ENCODE results near the gene RPGRIP1. TPM values are rescaled to one million over a fixed set of nuclear protein-coding genes. Genes with fewer than 3 reads are reported as not detected.

The RPGRIP1 gene
- total RNA-seq, 1 experiment from 2014 or later: 0.07 TPM

GRCh38 chr14:21309238-21309636 lies 29.4 kb downstream of the RPGRIP1 start:
- H3K9me3 Mint-ChIP-seq: no peaks in the 10 kb centered on the region
- no peak for TF ChIP-seq CTCF (conservative IDR thresholded peaks at IDR 0.05)
- Histone ChIP-seq H3K27me3 (ENCODE audit: insufficient read depth, low read length) (no peaks in the 10 kb centered on the region), H3K79me2 (ENCODE audit: insufficient read depth, low read length) (no peaks in the 10 kb centered on the region), H3K9ac (ENCODE audit: extremely low read depth, insufficient read length, low read length) (peak overlapping the region; percentile 74), H3K4me1 (ENCODE audit: insufficient read depth, low read length) (0 out of 2 replicates have a peak, but pooled peaks cover 2% of the 10 kb centered on the region), H3K9me3 (ENCODE audit: control insufficient read depth, low read depth, low read length) (no peaks in the 10 kb centered on the region), H3T11ph (ENCODE audit: low read length) (no peak overlapping the region), H3K14ac (ENCODE audit: insufficient read depth, low read length) (peak overlapping the region; percentile 93), H3K27ac (ENCODE audit: insufficient read length, low read depth, low read length) (peak overlapping the region; percentile 76), H2AK5ac (ENCODE audit: insufficient read length, low read length) (peak overlapping the region; percentile 17), H3K23me2 (ENCODE audit: insufficient read length, low read depth, low read length, poor library complexity, severe bottlenecking) (peaks cover 3% of the 10 kb centered on the region), H2BK20ac (ENCODE audit: low read depth, low read length, poor library complexity, severe bottlenecking) (no peak overlapping the region), H4K8ac (replicated peaks; ENCODE audit: insufficient read length, low read depth, low read length) (no peak overlapping the region), H3K23ac (ENCODE audit: insufficient read length, low read depth, low read length) (no peak overlapping the region), H2BK12ac (ENCODE audit: insufficient read length, low read depth, low read length) (peak overlapping the region; percentile 85), H2BK120ac (ENCODE audit: low read depth, low read length, poor library complexity, severe bottlenecking) (no peak overlapping the region), H2BK5ac (ENCODE audit: insufficient read length, low read length) (peak overlapping the region; percentile 93), H4K5ac (ENCODE audit: insufficient read length, low read depth, low read length) (peak overlapping the region; percentile 98), H3K18ac (ENCODE audit: insufficient read length, low read depth, low read length) (peak overlapping the region; percentile 82), H3K79me1 (ENCODE audit: insufficient read depth, low read depth, low read length, poor library complexity, severe bottlenecking) (no peaks in the 10 kb centered on the region), H4K91ac (ENCODE audit: insufficient read length, low read depth, low read length) (no peak overlapping the region), H2BK15ac (ENCODE audit: low read depth, low read length) (no peak overlapping the region), H4K20me1 (ENCODE audit: control insufficient read depth, insufficient read depth, insufficient read length) (no peaks in the 10 kb centered on the region), H2AFZ (ENCODE audit: low read length) (no peak overlapping the region), H3K56ac (ENCODE audit: insufficient read length, low read depth, low read length) (no peak overlapping the region), H3K4me2 (ENCODE audit: insufficient read depth, insufficient read length, low read length) (peak overlapping the region; percentile 46), H3K4ac (ENCODE audit: low read depth, low read length) (no peak overlapping the region)
- H3K4me3 Mint-ChIP-seq: peak overlapping the region; percentile 52 to 85
- no peaks in the 10 kb centered on the region for H3K36me3 Mint-ChIP-seq (ENCODE audit: insufficient read depth in 1 of 3, low read depth in 3 of 3)
- no peaks in the 10 kb centered on the region for H3K27me3 Mint-ChIP-seq (ENCODE audit: low read depth)
- DNase-seq: no peak
- H3K4me1 Mint-ChIP-seq: peaks cover 26 to 30% of the 10 kb centered on the region in 2 experiments
- H3K27ac Mint-ChIP-seq: peak overlapping the region; percentile 97 to 99 (median 99)
- no CpG with 5 or more reads among the region's 8 CpGs for WGBS (ENCODE audit: extremely low coverage, insufficient read length, low lambda C conversion rate)
